DOHH2 (cell line): ENCODE measurements around the gene FAM217A.

Experiments
- CTCF ChIP-seq: fragments of 200-600 bp; sonication (generic); IDR thresholded peaks from one replicate; pipeline ENCODE4 v1.5.1; 2014; ENCODE audit warnings: antibody characterized with exemption, mild to moderate bottlenecking, low read depth, low read length; ENCODE audit not compliant: poor library complexity, severe bottlenecking
- EZH2phosphoT487 ChIP-seq: fragments of 200-600 bp; sonication (generic); IDR thresholded peaks from 2 replicates; pipeline ENCODE4 v1.6.1; 2017; ENCODE audit warnings: borderline replicate concordance, mild to moderate bottlenecking, antibody characterized with exemption, low read length, moderate library complexity, mixed read lengths

DNA sequence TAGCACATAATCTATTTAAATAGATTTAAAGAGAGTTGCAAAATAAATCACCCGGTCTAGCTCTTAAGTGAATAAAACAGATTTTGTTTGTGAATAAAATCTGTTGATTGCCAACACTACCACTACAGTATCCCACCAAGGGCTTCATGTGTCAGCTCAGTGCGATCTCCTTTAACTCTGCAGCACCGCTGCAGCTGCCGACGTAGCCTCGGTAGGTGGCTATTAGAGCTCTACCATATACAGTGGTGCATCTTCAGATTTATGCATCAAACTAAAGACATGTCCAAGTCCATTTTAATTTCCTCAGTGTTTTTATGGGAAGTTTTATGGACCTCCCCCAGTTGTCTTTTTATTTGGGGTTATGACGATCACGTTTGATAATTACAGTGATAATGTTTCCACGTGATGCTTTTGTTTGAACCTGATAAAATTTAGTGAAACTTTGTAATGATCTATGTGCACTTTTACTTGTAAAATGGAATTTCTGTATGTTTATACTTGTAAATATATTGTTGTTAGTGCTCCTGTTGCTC, 29.7 kb upstream of the FAM217A start:
- TF ChIP-seq EZH2phosphoT487 (no peak), CTCF (no peak)
